GM06990 (cell line): ENCODE data around the gene MAP3K5.
"Not testable (repeated sequence)": the region's sequence is repeated elsewhere in the genome, so short reads cannot be mapped to it uniquely, and the experiment has no call there.

Experiments used
- DNase-seq: peaks from one replicate; pipeline ENCODE4 v3.0.0-alpha.2; 2011; ENCODE audit not compliant: insufficient read length; ENCODE audit errors: extremely low read depth
- H3K27me3 ChIP-seq: replicated peaks from 2 replicates; pipeline ENCODE4 v1.6.0; 2011; ENCODE audit warnings: low read length; ENCODE audit not compliant: control insufficient read depth, insufficient read depth
- H3K36me3 ChIP-seq: 2 replicates; pipeline ENCODE4 v1.5.1; 2011; ENCODE audit warnings: low read length; ENCODE audit not compliant: control insufficient read depth, insufficient read depth
- H3K4me3 ChIP-seq: replicated peaks from 2 replicates; pipeline ENCODE4 v1.5.1; 2011; ENCODE audit warnings: low read depth, mild to moderate bottlenecking, control low read depth, low read length
- CTCF ChIP-seq: IDR thresholded peaks from 2 replicates; pipeline ENCODE4 v1.5.1; 2011; ENCODE audit warnings: low read length, control low read depth, mild to moderate bottlenecking, inconsistent platforms; ENCODE audit not compliant: insufficient read depth, poor library complexity, severe bottlenecking

MAP3K5 gene

GRCh38 chr6:136695412-136695811 is 96.9 kb downstream of the MAP3K5 start:
- no peak for DNase-seq
- TF ChIP-seq CTCF = no peak
- H3K27me3 ChIP-seq = no peaks in the 10 kb centered on the region
- H3K36me3 ChIP-seq = peaks cover 6% of the 10 kb centered on the region
- H3K4me3 ChIP-seq = no peak overlapping the region

DNA sequence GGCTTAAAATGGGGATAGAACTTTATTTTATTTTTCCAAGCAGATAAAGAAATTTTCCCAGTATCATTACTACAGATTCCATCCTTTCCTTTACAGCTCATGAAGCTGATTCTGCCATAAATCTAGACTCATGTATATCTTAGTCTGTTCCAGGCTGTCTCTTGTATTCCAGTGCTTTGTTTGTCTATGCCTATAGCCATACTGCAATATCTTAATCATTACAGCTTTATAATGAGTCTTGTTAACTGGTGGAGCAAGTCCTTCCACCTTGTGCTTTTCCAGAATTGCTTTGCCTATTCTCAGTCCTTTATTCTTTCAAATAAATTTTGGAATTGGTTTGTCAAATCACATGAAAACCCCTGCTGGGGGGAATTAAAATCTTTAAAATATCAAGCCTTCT is 99.2 kb downstream of the MAP3K5 start:
- no peak for TF ChIP-seq CTCF
- DNase-seq = no peak
- no peaks in the 10 kb centered on the region for H3K27me3 ChIP-seq
- peaks cover 7% of the 10 kb centered on the region for H3K36me3 ChIP-seq
- no peak overlapping the region for H3K4me3 ChIP-seq

GRCh38 chr6:136687894-136688293 is 104.4 kb downstream of the MAP3K5 start:
- H3K27me3 ChIP-seq, DNase-seq, H3K36me3 ChIP-seq, H3K4me3 ChIP-seq: not testable (repeated sequence)

DNA sequence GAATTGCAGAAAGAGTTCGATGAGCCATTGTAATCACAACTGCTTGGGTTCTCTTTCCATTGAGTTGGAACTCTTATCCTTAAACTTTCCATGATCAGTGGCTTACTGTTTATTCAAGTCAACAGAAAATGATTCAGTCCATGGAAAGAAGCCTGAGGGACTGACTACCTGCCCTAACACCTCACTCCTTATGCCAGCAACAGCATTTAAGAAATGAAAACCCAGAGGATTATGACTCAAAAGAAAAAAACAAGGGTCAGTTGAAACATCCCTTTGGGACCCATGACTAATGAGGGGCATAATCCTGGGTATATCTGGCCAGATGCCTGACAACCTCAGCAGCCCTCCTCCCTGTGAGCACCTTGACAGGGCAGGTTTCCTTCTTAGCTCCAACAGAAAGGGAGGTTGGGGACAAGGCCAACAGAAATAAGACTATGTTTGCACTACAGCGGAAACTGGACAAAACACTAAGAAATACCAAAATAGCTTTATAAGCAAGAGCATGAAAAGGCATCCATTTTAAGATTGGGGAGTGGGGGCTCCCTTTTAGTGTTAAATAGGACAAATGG is 106.7 kb downstream of the MAP3K5 start:
- TF ChIP-seq CTCF = no peak
- peaks cover 8% of the 10 kb centered on the region for H3K36me3 ChIP-seq
- no peaks in the 10 kb centered on the region for H3K27me3 ChIP-seq
- no peak overlapping the region for H3K4me3 ChIP-seq
- DNase-seq = no peak

DNA sequence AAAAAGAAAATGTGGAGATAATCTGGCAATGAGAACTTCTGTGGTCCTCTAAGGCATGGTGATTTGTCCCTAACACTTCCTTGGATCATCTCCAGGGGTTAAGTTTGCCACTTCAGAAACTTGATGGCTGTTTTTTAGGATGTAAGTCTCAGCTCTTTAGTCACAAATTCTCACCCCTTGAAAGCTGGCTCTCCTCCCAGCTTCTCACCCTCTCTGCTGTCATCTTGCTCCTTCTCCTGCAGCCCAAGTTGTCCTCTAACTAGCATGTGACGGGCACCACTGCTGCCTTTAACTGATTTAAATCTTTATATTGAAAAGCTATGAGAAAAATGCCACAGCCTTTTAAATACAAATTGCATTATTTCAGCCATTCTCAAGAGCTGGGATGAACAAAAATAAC is 107.8 kb downstream of the MAP3K5 start:
- no peak for DNase-seq
- Histone ChIP-seq H3K27me3 (no peaks in the 10 kb centered on the region), H3K4me3 (no peak overlapping the region), H3K36me3 (peaks cover 6% of the 10 kb centered on the region)
- TF ChIP-seq CTCF = no peak

DNA sequence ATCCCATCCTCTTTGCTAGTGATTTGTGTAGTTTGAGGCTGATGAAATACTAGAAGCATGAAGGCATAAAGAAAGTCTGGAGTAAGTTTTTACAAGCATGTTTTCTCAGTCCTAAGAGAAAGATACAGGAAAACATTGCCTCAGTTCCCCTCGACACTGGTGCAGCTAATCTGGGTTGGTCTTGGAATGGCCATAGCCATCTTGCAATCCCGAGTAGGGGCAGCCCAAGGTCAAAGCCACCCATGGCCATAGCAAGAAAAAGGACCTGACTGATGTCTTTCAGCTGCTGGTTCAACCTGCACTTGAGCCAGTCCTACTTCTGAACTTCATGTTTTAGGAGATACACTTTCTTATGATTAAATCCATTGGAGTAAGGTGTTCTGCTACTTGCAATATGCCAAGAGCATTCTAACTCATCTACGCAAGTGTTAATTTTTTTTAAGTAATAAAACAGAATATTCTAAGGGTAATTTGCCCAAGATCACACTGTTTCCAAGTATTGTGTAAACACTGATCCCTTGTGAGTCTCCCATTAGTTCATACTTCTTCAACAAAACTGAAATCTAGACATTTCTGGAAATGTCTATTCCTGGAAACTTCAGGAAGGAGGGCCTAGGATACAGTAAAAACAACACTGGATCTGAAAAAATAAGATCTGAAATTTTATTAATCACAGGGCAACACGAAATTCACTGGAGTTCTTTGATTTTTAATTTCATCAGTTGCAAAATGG is 108.9 kb downstream of the MAP3K5 start:
- TF ChIP-seq CTCF = no peak
- DNase-seq = no peak
- Histone ChIP-seq H3K27me3 (no peaks in the 10 kb centered on the region), H3K36me3 (peaks cover 5% of the 10 kb centered on the region), H3K4me3 (no peak overlapping the region)
